TTC549 (cell line): ENCODE data around the gene PRND.
"Not testable (repeated sequence)": the region's sequence is repeated elsewhere in the genome, so short reads cannot be mapped to it uniquely, and the experiment has no call there.

Experiments used
- FAIRE-seq: peaks from 2 replicates; lab custom pipeline; 2012; peaks lifted over from hg19 to GRCh38; lab: Jason Lieb, UNC

Gene PRND

DNA sequence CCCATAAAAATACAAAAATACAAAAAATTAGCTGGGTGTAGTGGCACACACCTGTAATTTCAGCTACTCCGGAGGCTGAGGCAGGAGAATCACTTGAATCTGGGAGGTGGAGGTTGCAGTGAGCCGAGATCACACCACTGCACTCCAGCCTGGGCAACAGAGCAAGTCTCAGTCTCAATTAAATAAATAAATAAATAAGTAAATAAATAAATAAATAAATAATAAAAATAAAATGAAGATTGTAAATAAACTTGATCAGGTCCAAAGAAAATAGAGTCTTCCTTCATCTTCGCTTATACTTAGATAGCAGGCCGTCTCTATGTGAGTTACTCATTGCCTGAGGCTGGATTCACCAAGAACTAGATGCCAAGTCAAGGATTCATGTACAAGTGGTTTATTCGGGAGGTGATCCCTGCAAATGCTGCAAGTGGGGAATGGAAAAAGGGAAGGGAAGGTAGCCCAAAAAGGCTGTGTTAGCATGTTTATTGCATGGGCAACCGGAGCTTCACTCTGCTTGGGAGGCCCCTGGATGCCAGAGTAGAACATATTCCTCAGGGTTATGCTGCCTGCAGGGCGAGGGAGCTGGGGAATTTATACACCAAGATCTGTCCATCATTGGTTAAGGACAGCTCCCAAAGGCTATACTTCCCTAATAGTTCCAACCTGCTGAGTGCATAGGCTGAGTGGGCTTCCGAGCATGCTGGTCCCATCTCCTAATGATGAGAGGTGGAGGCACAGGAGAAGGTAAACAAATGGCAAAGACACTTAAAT lies 16.3 kb downstream of the PRND start:
- no peak for FAIRE-seq

DNA sequence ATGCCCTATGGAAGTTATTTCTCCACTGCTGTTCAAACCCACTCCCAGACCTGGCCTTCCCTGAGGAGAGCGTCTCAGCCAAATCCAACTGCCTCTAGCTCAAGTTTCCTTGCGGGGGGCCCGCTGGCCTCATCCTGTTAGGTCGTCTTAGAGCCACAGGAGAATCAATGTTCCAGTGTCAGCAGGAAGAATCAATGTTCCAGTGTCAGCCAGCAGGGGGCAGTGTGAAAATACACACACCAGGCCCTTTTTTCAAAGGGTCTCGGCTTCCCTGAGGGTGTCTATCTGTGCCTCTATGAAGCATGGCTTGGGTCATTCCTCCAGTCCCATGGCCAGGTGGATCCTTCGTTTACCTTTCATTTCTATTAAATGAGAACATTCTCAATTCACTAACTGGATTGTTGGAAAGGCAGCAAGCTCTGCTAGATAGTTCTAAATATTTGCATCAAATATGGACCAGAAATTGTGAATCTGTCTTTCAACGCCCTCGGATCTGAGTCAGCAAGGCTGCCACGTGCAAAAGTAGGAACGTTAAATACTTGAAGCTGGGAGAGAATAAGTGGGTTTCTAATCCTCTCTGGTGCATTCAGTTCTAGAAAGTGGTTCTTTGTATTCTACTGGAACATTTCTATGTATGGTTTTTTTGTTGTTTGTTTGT lies 19.2 kb downstream of the PRND start:
- no peak for FAIRE-seq

DNA sequence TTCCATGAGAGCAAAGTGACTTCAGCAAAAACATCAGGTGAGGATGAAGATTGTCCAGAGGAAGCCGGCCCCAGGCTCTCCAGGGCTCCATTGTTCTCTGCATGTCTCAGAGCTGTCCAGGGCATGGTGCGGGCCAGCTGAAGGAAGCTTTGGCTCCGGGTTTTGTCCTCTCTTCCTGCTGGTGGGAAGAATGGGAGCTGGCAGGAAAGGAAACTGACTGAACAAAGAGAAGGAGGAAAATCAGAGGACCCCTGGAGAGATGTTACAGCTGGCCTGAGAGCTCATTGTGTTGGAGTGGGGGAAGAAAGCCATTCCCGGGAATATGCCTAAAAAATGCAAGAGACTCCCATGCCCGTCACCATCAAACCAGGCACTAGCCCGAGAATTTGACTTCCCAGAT lies 27.1 kb downstream of the PRND start:
- FAIRE-seq, result no peak

DNA sequence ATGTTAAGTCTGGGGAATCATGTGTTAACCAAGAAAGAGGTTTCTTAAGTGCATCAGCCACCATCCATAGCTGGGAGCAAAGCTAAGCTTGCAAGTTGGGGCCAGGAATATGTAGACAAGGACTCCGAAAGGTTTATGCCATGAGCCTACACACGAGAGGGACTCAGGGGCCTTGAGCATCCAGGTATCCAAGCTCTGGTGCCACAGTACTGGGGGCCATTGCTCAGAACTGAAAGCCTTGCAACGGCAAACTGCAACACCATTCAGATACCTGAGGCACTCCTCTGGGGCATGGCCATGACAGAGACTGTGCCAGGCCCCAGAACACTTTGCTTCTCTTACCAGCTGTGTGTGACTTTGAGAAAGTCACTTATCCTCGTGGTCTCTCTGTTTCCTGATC lies 27.6 kb downstream of the PRND start:
- no peak for FAIRE-seq

DNA sequence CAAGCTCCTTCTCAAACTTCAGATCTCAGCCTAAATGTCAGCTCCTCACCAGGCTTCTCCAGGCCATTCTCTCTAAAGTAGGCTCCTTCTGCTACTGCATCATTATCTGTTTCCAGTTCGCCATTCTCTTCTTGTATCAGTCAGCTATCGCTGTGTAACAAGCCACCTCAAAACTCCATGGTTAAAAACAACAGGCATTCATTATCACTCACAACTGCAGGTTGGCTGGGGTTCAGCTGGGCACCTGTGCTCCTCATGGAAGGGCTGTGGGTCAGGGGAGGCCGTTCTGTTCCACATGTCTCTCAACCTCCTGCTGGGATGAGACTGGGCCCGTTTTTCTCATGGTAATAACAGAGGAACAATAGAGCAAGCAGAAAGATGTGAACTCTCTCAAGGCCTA lies 28.7 kb downstream of the PRND start:
- no peak for FAIRE-seq

DNA sequence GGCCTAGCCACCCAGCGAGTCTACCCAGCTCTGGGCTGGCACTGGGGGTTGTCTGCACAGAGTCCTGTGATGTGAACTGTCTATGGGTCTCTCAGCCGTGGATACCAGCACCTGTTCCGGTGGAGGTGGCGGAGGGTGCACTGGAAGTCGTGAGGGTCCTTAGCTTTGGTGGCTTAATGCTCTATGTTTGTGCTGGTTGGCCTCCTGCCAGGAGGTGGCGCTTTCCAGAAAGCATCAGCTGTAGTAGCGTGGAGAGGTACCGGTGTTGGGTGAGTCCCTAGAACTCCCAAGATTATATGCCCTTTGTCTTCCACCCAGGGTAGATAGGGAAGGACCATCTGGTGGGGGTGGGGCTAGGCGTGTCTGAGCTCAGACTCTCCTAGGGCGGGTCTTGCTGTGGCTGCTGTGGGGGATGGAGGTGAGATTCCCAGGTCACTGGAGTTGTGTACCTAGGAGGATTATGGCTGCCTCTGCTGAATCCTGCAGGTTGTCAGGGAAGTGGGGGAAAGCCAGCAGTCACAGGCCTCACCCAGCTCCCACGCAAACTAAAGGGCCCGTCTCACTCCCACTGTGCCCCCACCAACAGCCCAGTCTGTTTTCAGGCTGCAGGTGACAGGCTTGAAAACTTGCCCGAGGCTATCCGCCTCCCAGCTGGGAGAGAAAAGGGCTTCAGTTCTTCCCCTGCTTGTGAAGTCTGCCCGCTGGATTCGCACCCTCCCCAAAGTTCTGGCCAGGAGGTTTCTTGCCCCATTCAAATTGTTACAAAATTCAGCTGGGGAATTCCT lies 37.6 kb downstream of the PRND start:
- not testable (repeated sequence) for FAIRE-seq

DNA sequence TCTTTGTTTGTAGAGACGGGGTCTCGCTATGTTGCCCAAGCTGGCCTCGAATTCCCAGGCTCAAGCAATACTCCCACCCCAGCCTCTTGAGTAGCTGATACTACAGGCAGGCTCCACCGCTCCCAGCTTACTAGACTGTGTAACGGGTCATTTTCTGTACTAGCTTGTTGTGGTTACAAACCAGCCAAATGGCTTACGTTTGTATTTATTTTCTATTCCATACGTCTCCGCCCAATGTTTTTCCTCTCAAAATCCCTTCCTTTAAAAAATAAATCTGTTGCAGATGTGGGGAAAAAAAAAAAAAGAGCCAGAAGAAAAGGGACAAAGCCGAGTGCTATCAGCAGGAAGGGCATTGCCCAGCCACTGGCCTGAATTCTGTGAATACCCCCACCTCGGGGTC lies 41.6 kb downstream of the PRND start:
- FAIRE-seq, result no peak

DNA sequence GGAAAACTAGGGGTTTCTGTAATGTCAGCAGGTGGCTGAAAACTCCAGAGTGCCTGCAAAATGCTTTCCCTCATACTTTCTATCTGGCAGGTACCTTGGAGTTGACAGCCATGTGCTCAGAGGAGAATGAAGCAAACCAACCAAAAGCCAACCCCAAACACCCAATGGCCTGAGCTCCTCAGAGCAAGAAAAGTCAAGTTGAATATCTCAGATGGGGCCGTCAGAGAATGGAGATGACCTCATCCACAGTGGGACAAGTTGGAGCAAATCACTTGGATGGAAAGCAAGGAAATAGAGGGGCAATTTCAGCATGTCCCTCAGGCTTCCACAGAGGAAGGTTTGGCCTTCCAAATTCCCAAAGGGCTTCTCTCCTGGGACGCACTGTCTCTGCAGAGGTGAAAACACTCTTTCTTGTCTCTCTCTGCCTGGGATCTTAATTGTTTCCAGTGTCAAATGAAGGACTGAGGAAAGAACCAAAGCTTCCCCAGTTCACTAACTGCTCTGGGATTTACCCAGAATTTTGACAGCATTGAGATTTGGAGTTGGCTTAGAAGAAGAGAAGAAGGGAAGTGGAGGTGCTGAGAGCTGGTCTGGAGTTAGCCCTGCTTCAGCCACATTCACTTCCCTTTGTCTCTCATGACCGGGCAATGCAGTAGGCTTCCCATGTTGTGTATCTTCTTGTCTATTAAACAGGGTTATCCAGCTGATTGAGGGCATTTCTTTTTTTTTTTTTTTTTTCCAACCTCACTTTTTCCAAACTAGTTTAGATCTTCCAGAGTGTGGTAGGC lies 42.2 kb downstream of the PRND start:
- no peak for FAIRE-seq

DNA sequence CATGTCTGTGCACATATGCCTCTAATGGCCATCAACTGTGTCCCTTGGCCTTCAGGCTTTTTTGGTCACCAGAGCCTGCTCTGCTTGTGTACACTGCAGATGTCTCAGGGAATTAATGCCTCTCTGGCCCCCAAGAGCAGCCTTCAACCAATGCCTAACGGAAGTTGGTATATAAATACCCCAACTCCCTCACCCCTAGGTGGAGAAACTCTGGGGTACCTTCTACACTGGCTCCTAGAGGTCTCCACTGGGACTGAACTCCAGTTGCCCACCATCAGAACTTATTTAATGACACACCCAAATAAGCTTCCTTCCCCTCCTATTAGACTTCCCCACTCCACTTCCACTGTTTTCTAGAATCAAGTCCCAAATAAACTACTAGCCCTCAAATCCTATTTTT lies 43.1 kb downstream of the PRND start:
- FAIRE-seq, result no peak

DNA sequence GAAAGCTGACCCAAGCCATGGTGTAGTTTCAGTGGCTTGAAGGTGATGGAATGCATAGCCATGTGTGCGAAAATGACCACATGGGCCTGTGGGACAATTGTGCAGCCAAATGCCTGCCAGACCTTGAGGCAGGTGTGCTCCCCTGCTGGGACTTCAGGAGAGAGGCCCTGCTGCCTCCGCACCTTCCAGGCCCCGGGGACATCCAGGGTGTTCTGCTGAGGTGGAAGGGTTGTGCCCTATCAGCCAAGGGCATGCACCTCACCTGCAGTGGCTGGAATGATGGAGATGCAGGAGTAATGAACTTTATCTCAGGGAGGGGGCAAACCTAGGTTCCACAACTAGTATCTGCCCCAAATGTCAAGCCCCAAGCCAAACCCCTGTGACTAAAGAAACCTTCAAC lies 44.0 kb downstream of the PRND start:
- FAIRE-seq, result no peak

DNA sequence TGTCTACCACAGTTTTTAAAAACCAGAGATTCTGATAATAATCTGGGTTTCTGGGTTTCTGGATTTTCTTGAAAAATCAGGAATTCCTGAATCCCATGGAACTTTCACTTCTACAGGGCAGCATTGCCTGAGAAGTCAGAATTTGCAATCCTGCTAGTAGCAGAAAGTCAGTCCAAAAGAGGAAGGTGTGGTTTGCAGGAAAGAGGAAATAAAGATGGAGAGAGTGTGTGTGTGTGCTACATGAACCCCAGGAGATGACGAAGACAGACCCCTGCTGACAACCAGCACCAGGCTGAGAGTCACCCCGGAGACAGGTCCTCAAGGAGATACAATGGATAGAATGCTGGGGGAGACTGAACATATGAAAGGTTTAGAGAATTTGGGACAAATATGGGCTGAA lies 44.9 kb downstream of the PRND start:
- no peak for FAIRE-seq

DNA sequence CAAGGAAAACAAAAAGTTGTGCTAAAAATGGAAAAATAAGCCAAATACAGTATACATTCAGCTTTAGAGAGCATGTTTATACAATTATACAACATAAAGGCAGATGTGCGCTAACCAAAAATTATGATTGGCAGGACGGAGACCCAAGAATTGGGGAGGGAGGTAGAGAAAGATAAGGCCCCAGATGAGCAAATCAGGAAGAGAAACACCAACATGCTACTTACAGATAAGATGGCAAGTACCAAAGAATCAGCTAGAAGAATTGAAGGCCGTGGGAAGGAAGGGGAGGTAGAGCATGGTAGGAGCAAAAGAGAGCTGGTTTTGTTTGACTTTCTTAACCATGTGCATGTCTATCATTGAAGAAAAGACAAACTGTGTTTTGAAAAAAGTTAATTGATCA lies 45.4 kb downstream of the PRND start:
- FAIRE-seq, result no peak

DNA sequence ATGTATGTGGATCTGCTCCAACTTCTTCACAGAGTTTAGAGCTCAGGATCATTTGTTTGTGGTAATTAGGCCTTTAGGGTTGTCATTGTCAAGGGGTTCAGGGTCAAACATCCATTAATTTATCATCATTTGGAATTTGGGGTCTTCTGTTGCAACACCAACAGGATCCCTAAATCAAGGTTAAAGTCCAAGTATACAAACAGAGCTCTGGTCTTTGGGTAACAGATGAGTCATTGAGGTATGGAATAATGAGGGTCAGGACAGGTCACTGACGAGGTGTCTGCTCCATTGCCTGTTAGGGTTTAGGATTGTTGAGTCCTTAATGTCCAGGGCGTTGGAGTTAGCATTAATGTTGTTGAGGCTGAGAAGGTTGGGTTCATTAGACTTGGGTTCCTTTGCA lies 47.6 kb downstream of the PRND start:
- no peak for FAIRE-seq

DNA sequence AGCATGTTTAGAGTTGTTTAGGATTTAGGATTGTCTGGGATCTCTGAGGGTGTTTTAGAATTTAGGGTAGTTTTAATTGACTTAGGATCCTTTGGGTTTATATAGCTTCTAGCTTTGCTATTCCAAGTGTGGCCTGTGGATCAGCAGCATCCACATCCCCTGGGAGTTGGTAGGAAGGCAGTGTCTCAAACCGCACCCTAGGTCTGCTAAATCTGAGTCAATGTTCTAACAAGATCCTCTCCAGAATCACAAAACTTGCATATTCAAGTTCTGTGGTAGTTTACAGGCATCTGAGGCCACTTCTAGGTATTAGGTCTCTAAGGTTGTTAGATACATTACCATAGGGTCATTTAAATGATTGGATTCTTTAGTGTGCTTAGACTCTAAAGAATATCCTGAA lies 48.3 kb downstream of the PRND start:
- no peak for FAIRE-seq

DNA sequence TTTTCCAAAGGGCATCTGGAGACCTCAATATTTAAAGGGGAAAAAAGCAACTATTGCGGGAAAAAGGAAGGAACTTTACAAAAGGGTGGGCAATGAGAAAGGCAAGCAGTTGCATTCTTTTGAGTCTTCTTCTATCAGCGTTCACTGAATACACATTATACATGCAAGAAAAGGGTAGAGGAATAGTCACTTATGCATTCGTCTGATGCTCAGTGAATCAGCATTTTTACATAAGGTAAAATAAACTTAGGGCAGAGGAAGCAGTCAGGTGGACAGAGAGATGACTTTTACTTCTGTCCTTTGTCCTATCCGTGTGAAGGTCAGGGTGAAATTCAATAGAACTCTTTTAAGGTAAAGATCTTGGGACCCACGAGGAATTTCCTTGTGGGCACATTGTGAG lies 49.3 kb downstream of the PRND start:
- no peak for FAIRE-seq

DNA sequence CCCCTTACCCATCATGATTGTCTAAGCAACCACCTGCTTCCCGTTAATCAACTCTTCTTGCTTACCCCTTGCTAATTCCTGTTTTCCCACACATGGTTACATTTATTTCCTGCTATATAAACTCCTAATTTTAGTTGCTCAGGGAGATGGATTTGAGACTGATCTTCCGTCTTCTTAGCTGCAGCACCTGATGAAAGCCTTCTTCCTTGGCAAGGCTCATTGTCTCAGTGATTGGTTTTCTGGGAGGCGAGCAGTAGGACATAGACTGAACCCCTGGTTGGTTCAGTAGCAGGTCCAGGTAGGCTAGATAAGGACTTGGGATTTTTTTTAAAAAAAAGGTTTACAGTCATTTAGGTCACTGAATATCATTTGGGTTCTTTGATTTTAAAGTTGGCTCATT lies 50.4 kb downstream of the PRND start:
- no peak for FAIRE-seq

DNA sequence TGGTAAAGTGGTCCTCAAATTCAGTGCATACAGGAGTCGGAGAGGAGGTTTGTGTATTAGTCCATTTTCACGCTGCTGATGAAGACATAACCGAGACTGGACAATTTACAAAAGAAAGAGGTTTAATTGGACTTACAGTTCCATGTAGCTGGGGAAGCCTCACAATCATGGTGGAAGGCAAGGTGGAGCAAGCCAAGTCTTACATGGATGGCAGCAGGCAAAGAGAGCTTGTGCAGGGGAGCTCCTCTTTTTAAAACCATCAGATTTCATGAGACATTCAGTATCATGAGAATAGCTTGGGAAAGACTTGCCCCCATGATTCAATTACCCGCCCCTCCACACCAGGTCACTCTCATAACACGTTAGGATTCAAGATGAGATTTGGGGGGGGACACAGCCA lies 51.3 kb downstream of the PRND start:
- not testable (repeated sequence) for FAIRE-seq

DNA sequence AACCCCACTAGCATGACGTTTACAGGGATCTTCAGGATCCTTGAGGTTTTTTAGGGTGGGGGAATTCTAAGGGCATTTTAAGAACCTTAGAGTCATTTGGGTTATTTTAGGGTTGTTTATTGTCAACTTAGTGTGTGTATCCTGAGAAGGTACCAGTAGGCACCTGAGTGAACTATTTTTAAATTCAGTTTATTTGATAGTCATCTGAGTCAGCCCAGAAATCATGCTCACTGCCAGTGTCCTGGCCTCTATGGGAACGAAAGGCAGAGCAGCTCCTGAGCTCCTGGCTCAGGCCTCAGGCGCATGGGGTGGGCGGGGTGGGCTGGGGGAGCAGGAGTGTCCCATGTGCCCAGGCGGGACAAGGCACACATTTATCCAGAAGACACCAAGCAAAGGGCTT lies 52.0 kb downstream of the PRND start:
- FAIRE-seq, result no peak

DNA sequence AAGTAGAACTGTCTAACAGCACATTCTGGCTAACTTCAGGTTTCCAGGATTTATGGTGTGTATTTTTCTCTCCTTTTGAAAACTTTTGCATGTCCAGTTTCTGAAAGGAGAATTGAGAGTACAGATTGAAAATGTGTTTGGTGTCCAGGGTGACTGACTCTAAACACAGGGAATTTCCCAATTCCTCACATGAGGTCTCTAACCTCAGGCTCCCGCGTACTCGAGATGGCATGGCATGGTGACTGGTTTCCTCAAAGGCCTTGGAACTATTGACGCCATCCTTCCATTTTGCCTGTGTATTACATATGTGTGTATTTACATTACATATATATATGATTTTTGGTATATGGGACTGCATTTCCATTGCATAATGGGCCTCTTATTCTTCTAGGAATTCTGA lies 52.5 kb downstream of the PRND start:
- FAIRE-seq, result no peak

DNA sequence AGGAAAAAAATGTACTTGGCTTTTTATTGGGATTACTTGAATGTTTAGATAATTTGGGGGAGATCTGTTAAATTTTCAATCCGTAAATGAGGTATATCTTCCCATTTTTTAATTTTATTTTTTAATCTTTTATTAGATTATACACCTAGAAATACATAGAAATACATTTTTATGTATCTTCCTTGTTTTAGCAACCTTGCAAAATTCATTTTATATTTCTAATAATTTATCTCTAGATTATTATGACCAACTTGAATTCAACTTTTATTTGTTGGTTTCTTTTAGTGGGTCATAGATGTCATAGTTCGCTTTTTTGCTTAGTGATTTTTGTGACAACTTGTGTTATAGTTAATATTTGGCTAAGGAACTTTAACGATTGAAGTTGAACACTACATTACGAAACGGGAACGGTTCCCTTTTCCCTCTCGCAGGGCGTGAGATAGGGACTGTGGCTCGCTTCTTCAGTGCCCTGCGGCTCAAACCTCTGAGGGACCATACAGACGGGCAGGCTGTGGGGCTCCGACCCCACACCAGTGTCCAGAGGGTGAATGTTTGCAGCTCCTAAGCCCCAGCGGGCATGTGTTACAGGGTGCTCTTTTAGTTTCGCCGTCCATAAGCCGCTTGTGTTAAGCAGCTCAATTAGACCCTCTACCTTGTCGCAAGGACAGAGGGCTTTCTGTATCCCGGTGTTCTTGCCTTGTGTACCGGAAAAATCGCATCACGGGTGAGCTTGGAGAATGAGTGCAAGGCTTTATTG lies 53.8 kb downstream of the PRND start:
- FAIRE-seq, result no peak

DNA sequence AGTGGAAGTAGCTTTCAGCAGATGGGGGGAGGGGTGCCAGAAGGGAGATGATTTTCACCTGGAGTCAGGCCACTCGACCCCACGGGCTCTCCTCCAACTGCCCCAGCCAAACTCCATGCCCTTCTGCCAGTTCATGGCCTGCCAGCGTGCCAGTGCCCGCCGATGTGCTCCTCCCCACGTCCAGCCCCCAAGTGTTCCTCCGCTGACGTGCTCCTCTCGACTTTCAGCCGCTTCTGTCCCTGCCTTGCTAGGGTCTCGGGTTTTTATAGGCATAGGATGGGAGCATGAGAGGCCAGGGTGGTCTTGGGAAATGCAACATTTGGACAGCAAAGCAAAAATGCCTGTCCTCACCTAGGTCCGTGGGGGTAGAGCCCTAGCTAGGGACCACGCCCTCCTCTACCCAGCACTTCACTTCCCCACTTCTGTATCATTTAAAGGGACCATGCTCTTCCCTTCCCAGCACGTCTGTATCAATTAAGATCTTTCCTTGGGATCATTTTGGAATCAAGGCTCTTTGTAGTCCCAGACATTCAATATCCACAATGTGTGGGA lies 54.4 kb downstream of the PRND start:
- FAIRE-seq, result no peak
